ENCODE data around the gene MSRB1. TPM values are rescaled to one million over a fixed set of nuclear protein-coding genes. Genes with fewer than 3 reads are reported as not detected.
A peak's percentile ranks its signal among the peaks of the same experiment; 100 is the strongest.
"Not testable (repeated sequence)": the region's sequence is repeated elsewhere in the genome, so short reads cannot be mapped to it uniquely, and the experiment has no call there.

Gene MSRB1
- total and polyA plus RNA-seq, 4 donors: 32.2 to 169 (median 98.0) TPM

- no peaks in the 10 kb centered on the region for H3K27me3 ChIP-seq (ENCODE audit: control insufficient read depth in 4 of 4, insufficient read depth in 4 of 4, low read length in 3 of 4)
- peak overlapping the region; percentile 58 to 73 for H3K9ac ChIP-seq (ENCODE audit: low read depth in 1 of 2, low read length in 2 of 2)
- peak overlapping the region; percentile 89 to 93 for H3K27ac ChIP-seq (ENCODE audit: low read depth in 1 of 2, low read length in 2 of 2)
- 22% methylated on average over 44 of the region's 44 CpGs for WGBS
- no peak for TF ChIP-seq GABPA (IDR thresholded peaks at IDR 0.05 in 1 of 2, conservative IDR thresholded peaks at IDR 0.05 in 1 of 2)
- no peak for TF ChIP-seq RXRA (IDR thresholded peaks at IDR 0.05)
- TF ChIP-seq ZBTB33 (IDR thresholded peaks at IDR 0.05): no peak
- TF ChIP-seq ATF3 (IDR thresholded peaks at IDR 0.05): no peak
- TF ChIP-seq, protein P1, sequence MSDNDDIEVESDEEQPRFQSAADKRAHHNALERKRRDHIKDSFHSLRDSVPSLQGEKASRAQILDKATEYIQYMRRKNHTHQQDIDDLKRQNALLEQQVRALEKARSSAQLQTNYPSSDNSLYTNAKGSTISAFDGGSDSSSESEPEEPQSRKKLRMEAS (IDR thresholded peaks at IDR 0.05): no peak
- TF ChIP-seq FOXA2 (IDR thresholded peaks at IDR 0.05): no peak
- TF ChIP-seq HNF4G (IDR thresholded peaks at IDR 0.05): no peak
- no peak for TF ChIP-seq JUND (IDR thresholded peaks at IDR 0.05)
- TF ChIP-seq NR2F2 (IDR thresholded peaks at IDR 0.05): no peak
- no peak for TF ChIP-seq RAD21 (IDR thresholded peaks at IDR 0.05)
- TF ChIP-seq SP1 (IDR thresholded peaks at IDR 0.05): no peak
- no peak for TF ChIP-seq CTCF (IDR thresholded peaks at IDR 0.05; ENCODE audit: low read depth, low read length, missing input control)
- TF ChIP-seq TAF1 (conservative IDR thresholded peaks at IDR 0.05): no peak
- no peak for TF ChIP-seq FOXA1 (IDR thresholded peaks at IDR 0.05)
- no peak for TF ChIP-seq HNF4A (conservative IDR thresholded peaks at IDR 0.05)
- no peaks in the 10 kb centered on the region for H3K9me3 ChIP-seq (ENCODE audit: control insufficient read depth in 4 of 4, low read length in 3 of 4)
- peaks cover 4 to 33% (median 26%) of the 10 kb centered on the region in 4 donors for H3K4me1 ChIP-seq (ENCODE audit: control insufficient read depth in 4 of 4, insufficient read depth in 4 of 4, low read length in 3 of 4)
- peak; percentile 61 for DNase-seq (ENCODE audit: low spot score)
- peaks cover 0 to 26% (median 7%) of the 10 kb centered on the region in 4 donors for H3K36me3 ChIP-seq (ENCODE audit: control insufficient read depth in 4 of 4, insufficient read depth in 3 of 4, low read depth in 1 of 4, low read length in 3 of 4)
- peak overlapping the region; percentile 66 to 82 (median 77) for H3K4me3 ChIP-seq (ENCODE audit: low read depth in 1 of 3, low read length in 3 of 3)
Observed at GRCh38 chr16:1963806-1964505, 21.0 kb upstream of the MSRB1 start.

DNA sequence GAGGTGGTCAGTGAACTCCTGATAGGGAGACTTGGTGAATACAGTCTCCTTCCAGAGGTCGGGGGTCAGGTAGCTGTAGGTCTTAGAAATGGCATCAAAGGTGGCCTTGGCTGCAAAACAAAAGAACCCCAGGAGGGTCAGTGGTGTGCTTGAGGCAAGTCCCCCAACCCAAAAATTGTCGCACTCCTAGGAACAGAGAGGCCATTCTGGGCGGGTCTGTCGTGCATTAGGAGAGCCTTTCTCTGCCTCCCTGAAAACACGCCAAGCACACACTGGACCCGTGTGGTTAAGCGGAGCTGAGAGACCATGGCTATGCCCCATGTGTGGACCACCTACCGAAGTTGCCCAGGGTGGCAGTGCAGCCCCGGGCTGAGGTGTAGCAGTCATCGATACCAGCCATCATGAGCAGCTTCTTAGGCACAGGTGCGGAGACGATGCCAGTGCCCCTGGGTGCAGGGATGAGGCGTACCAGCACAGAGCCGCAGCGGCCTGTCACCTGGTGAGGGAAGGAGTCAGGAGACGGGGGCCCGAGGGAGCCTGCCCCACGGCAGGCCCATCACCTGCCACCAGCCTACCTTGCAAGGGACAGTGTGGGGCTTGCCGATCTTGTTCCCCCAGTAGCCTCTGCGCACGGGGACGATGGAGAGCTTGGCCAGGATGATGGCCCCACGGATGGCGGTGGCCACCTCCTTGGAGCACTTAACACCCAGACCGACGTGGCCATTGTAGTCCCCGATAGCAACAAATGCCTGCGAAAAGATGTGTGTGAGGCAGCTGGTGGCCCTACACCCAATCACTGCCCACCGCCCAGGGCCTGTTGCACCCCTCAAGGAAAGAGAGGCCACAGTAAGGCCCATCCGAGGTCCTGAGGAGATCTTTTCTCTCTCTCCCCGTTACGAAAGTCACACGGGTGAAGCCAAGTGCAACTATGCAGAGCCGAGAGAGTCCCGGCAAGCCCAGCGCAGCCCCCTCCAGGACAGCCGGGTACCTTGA is 19.5 kb upstream of the MSRB1 start:
- Histone ChIP-seq H3K36me3 (ENCODE audit: control insufficient read depth in 4 of 4, insufficient read depth in 3 of 4, low read depth in 1 of 4, low read length in 3 of 4) (peaks cover 0 to 26% (median 7%) of the 10 kb centered on the region in 4 donors), H3K4me1 (ENCODE audit: control insufficient read depth in 4 of 4, insufficient read depth in 4 of 4, low read length in 3 of 4) (peaks cover 7 to 38% (median 30%) of the 10 kb centered on the region in 4 donors)
- WGBS: 87% methylated on average over 37 of the region's 37 CpGs
- H3K9ac ChIP-seq (ENCODE audit: low read depth in 1 of 2, low read length in 2 of 2); H3K9me3 ChIP-seq (ENCODE audit: control insufficient read depth in 4 of 4, low read length in 3 of 4); H3K27ac ChIP-seq (ENCODE audit: low read depth in 1 of 2, low read length in 2 of 2); H3K4me3 ChIP-seq (ENCODE audit: low read depth in 1 of 3, low read length in 3 of 3); DNase-seq (ENCODE audit: low spot score); H3K27me3 ChIP-seq (ENCODE audit: control insufficient read depth in 4 of 4, insufficient read depth in 4 of 4, low read length in 3 of 4): not testable (repeated sequence)
